ENCODE results near the gene NTRK2.

Gene NTRK2

GRCh38 chr9:84838879-84839278, 169.3 kb downstream of the NTRK2 start:
- no peak for TF ChIP-seq CTCF (conservative IDR thresholded peaks at IDR 0.05; ENCODE audit: low read depth, low read length)
- DNase-seq (ENCODE audit: low read depth), result no peak
- H3K4me3 ChIP-seq (ENCODE audit: low read depth, low read length), result no peak overlapping the region

- no peak for TF ChIP-seq CTCF (conservative IDR thresholded peaks at IDR 0.05; ENCODE audit: low read depth, low read length)
- peak; percentile 15 for DNase-seq (ENCODE audit: low read depth)
- H3K4me3 ChIP-seq (ENCODE audit: low read depth, low read length), result no peak overlapping the region
These were observed 170.0 kb downstream of the NTRK2 start for GRCh38 chr9:84839541-84839940.

- no peak overlapping the region for H3K4me3 ChIP-seq (ENCODE audit: low read depth, low read length)
- TF ChIP-seq CTCF (conservative IDR thresholded peaks at IDR 0.05; ENCODE audit: low read depth, low read length), result no peak
These were observed 172.4 kb downstream of the NTRK2 start for GRCh38 chr9:84841931-84842330.

GRCh38 chr9:84843175-84843824, 173.8 kb downstream of the NTRK2 start:
- no peak for TF ChIP-seq CTCF (conservative IDR thresholded peaks at IDR 0.05; ENCODE audit: low read depth, low read length)

More at GRCh38 chr9:84841931-84842330, 172.4 kb downstream of the NTRK2 start:
- no peak for DNase-seq (ENCODE audit: low read depth)

GRCh38 chr9:84845956-84846900, 176.7 kb downstream of the NTRK2 start:
- TF ChIP-seq CTCF (conservative IDR thresholded peaks at IDR 0.05; ENCODE audit: low read depth, low read length), result no peak
- H3K4me3 ChIP-seq (ENCODE audit: low read depth, low read length), result no peak overlapping the region
- DNase-seq (ENCODE audit: low read depth), result no peak

More at GRCh38 chr9:84843175-84843824, 173.8 kb downstream of the NTRK2 start:
- DNase-seq (ENCODE audit: low read depth), result no peak
- no peak overlapping the region for H3K4me3 ChIP-seq (ENCODE audit: low read depth, low read length)

- DNase-seq (ENCODE audit: low read depth), result no peak
- H3K4me3 ChIP-seq (ENCODE audit: low read depth, low read length), result no peak overlapping the region
- no peak for TF ChIP-seq CTCF (conservative IDR thresholded peaks at IDR 0.05; ENCODE audit: low read depth, low read length)
These were observed 177.4 kb downstream of the NTRK2 start for GRCh38 chr9:84846906-84847305.
